K562 (cell line): ENCODE measurements around the gene SLC1A7. TPM values are rescaled to one million over a fixed set of nuclear protein-coding genes. Genes with fewer than 3 reads are reported as not detected.
A peak's percentile ranks its signal among the peaks of the same experiment; 100 is the strongest.

ENCODE experiments used
- ATAC-seq: fragments of 200-7000 bp; cut with Tn5 transposase; 3 replicates; pipeline ENCODE4 v1.9.1; 2020; ENCODE audit warnings: moderate library complexity
- BruUV-seq: library from RNA; stranded (reverse); fragments of 400-500 nt; replicated peaks from 2 replicates; lab custom pipeline; 2021; lab: Mats Ljungman, UMichigan
- CTCF ChIA-PET: fragments of 300-600 bp; formaldehyde crosslinking; extraction: SDS; loops from one replicate; lab custom pipeline; 2021; ENCODE audit warnings: low intra/inter-chr PET ratio; lab: Yijun Ruan, JAX
- POLR2A ChIA-PET: fragments of 300-600, 350-650 bp; sonication (Branson Sonifier 250); formaldehyde crosslinking; extraction: SDS; loops from one replicate; lab custom pipeline; 2021; ENCODE audit warnings: antibody characterized with exemption, inconsistent platforms; lab: Yijun Ruan, JAX
- DNase-seq, 4 experiments: peaks; one replicate each; pipeline versions ENCODE4 v3.0.0 to v3.0.0-alpha.2; 2011 to 2018; ENCODE audit warnings: low spot score in 3 of 4, mixed read lengths in 3 of 4; ENCODE audit errors: extremely low read depth in 1 of 4
- FAIRE-seq: peaks from 2 replicates; lab custom pipeline; 2011; peaks lifted over from hg19 to GRCh38; lab: Jason Lieb, UNC
- H2AFZ ChIP-seq: 2 replicates; pipeline ENCODE4 v1.6.0; 2011; ENCODE audit warnings: low read depth, low read length, control low read depth, inconsistent platforms
- H3K27ac ChIP-seq: fragments of 200-600 bp; 3 replicates; pipeline ENCODE4 v1.8.0; 2011; ENCODE audit warnings: low read depth, mild to moderate bottlenecking, control low read depth, inconsistent platforms, low read length, moderate library complexity, mixed read lengths; ENCODE audit errors: extremely low read depth
- H3K27me3 ChIP-seq, 2 experiments: fragments of 300-600 bp in 1 of 2; 2 replicates in 1 of 2; 3 replicates in 1 of 2; pipeline versions ENCODE4 v1.6.0 to v1.8.0; 2011; ENCODE audit warnings: inconsistent platforms in 2 of 2, low read length in 2 of 2, mild to moderate bottlenecking in 1 of 2, mixed read lengths in 1 of 2, moderate library complexity in 1 of 2; ENCODE audit not compliant: control insufficient read depth in 2 of 2, insufficient read depth in 2 of 2
- H3K36me3 ChIP-seq: fragments of 300-600 bp; 3 replicates; pipeline ENCODE4 v1.8.0; 2011; ENCODE audit warnings: mild to moderate bottlenecking, low read length, inconsistent platforms; ENCODE audit not compliant: control insufficient read depth, insufficient read depth
- H3K4me1 ChIP-seq, 2 experiments: fragments of 200-600 bp in 1 of 2; replicated peaks in 1 of 2; 2 replicates in 1 of 2; 3 replicates in 1 of 2; pipeline versions ENCODE4 v1.5.1 to v1.8.0; 2011; ENCODE audit warnings: inconsistent platforms in 2 of 2, low read length in 2 of 2, mild to moderate bottlenecking in 1 of 2, mixed read lengths in 1 of 2, moderate library complexity in 1 of 2; ENCODE audit not compliant: control insufficient read depth in 2 of 2, insufficient read depth in 2 of 2
- H3K4me2 ChIP-seq: 2 replicates; pipeline ENCODE4 v1.6.1; 2011; ENCODE audit warnings: low read length, control low read depth, inconsistent platforms, mixed read lengths; ENCODE audit not compliant: insufficient read depth
- H3K4me3 ChIP-seq: fragments of 200-600 bp; sonication (generic), shearing (Covaris generic); 2 replicates; pipeline ENCODE4 v1.5.1; 2016; ENCODE audit warnings: control low read depth, inconsistent platforms
- H3K79me2 ChIP-seq: fragments of 200-600 bp; 3 replicates; pipeline ENCODE4 v1.8.0; 2011; ENCODE audit warnings: low read length, inconsistent platforms; ENCODE audit not compliant: control insufficient read depth, insufficient read depth
- H3K9ac ChIP-seq, 2 experiments: 2 replicates each; pipeline versions ENCODE4 v1.6.0 to v1.6.1; 2011; ENCODE audit warnings: low read depth in 2 of 2, low read length in 2 of 2, control low read depth in 1 of 2, inconsistent platforms in 1 of 2, mild to moderate bottlenecking in 1 of 2, mixed read lengths in 1 of 2; ENCODE audit not compliant: insufficient read depth in 1 of 2
- H3K9me1 ChIP-seq: one replicate; pipeline ENCODE4 v1.6.0; 2011; ENCODE audit warnings: inconsistent platforms, mild to moderate bottlenecking, low read length, moderate library complexity; ENCODE audit not compliant: control insufficient read depth, insufficient read depth
- H3K9me3 ChIP-seq: replicated peaks from 2 replicates; pipeline ENCODE4 v1.5.1; 2011; ENCODE audit warnings: low read depth, low read length, inconsistent platforms; ENCODE audit not compliant: control insufficient read depth, insufficient read depth
- H4K20me1 ChIP-seq: replicated peaks from 2 replicates; pipeline ENCODE4 v1.6.1; 2011; ENCODE audit warnings: low read length, inconsistent platforms, mixed read lengths; ENCODE audit not compliant: control insufficient read depth, insufficient read depth
- DACH1 ChIP-seq: fragments of 450-650 bp; IDR thresholded peaks from 2 replicates; pipeline ENCODE4 v1.6.1; 2018; ENCODE audit not compliant: partially characterized antibody
- FOXK2 ChIP-seq, 2 experiments: fragments of 450-650 bp; IDR thresholded peaks in 1 of 2; conservative IDR thresholded peaks in 1 of 2; 2 replicates each; pipeline ENCODE4 v1.6.1; 2016; ENCODE audit warnings: low read depth in 2 of 2, mild to moderate bottlenecking in 1 of 2
- GTF2B ChIP-seq: IDR thresholded peaks from 2 replicates; pipeline ENCODE4 v1.6.1; 2011; ENCODE audit not compliant: insufficient read length; ENCODE audit errors: extremely low read depth
- HDAC2 ChIP-seq: fragments of 450-650 bp; IDR thresholded peaks from 2 replicates; pipeline ENCODE4 v1.6.1; 2016; ENCODE audit warnings: mild to moderate bottlenecking
- KLF13 ChIP-seq: fragments of 450-650 bp; IDR thresholded peaks from 2 replicates; pipeline ENCODE4 v1.6.1; 2016; ENCODE audit warnings: missing genetic modification characterization, low read depth, mild to moderate bottlenecking, missing compliant biosample characterization, moderate library complexity, borderline replicate concordance
- KLF6 ChIP-seq: fragments of 250-450 bp; sonication (Bioruptor Pico); IDR thresholded peaks from 2 replicates; pipeline ENCODE4 v1.4.0; 2020; ENCODE audit warnings: mild to moderate bottlenecking, moderate library complexity, borderline replicate concordance
- MECOM ChIP-seq: fragments of 250-450 bp; sonication (Bioruptor Pico); IDR thresholded peaks from 2 replicates; pipeline ENCODE4 v1.8.0; 2022; ENCODE audit warnings: inconsistent platforms
- NRF1 ChIP-seq, 2 experiments: fragments of 450-650 bp; IDR thresholded peaks in 1 of 2; conservative IDR thresholded peaks in 1 of 2; 2 replicates each; pipeline ENCODE4 v1.6.1; 2014; ENCODE audit warnings: mild to moderate bottlenecking in 2 of 2
- POLR3G ChIP-seq: IDR thresholded peaks from 2 replicates; pipeline ENCODE4 v1.6.1; 2011; ENCODE audit not compliant: insufficient read length, insufficient replicate concordance; ENCODE audit errors: extremely low read depth
- SMAD4 ChIP-seq: fragments of 250-450 bp; sonication (Bioruptor Pico); conservative IDR thresholded peaks from 2 replicates; pipeline ENCODE4 v1.8.0; 2021; ENCODE audit warnings: inconsistent platforms, mild to moderate bottlenecking, moderate library complexity
- STAT5A ChIP-seq: IDR thresholded peaks from 2 replicates; pipeline ENCODE4 v1.6.1; 2012; ENCODE audit warnings: low read length, inconsistent platforms, borderline replicate concordance
- ZFP30 ChIP-seq: fragments of 250-450 bp; sonication (Bioruptor Pico); IDR thresholded peaks from 2 replicates; pipeline ENCODE4 v1.8.0; 2022; ENCODE audit warnings: moderate library complexity, mild to moderate bottlenecking, inconsistent platforms, borderline replicate concordance
- ZNF212 ChIP-seq: fragments of 450-650 bp; formaldehyde crosslinking; IDR thresholded peaks from 2 replicates; pipeline ENCODE4 v1.4.0; 2020; ENCODE audit warnings: mild to moderate bottlenecking
- ZNF766 ChIP-seq: fragments of 200-800 bp; sonication (Bioruptor generic); conservative IDR thresholded peaks from 2 replicates; pipeline ENCODE4 v1.6.1; 2016; ENCODE audit warnings: missing genetic modification characterization, missing compliant biosample characterization
- WGBS: fragments of 100-300 bp; shearing (Covaris generic); methylation state at CpG from one replicate; pipeline ENCODE4 v1.1.6; 2016; ENCODE audit warnings: low coverage, mixed read lengths; ENCODE audit not compliant: insufficient coverage; ENCODE audit errors: missing lambda C conversion rate; 5-methylcytosine and 5-hydroxymethylcytosine counted together
- in situ Hi-C: fragments of 300-500 bp; cut with MboI; formaldehyde crosslinking; loops from 4 replicates; pipeline ENCODE4 v1.15.0; 2018; ENCODE audit warnings: inconsistent platforms, mixed read lengths
- intact Hi-C: fragments of 100-400 bp; cut with micrococcal nuclease; formaldehyde crosslinking; loops from 2 replicates; pipeline ENCODE4 v1.14.2; 2022
- polyA plus RNA-seq, 8 experiments: library from polyadenylated mRNA; depleted of rRNA in 4 of 8; stranded (reverse) in 5 of 8; unstranded in 3 of 8; fragments of >200 nt; fragmentation: Nextera tagmentation in 2 of 8; fragmentation: Illumina TruSeq in 1 of 8; extraction: Ambion mirVana in 2 of 8; extraction: Trizol in 1 of 8; gene quantifications; 2 replicates each; pipeline versions ENCODE4 v1.2.1 to v1.2.3, GENCODE V29; 2011 to 2014; ENCODE audit warnings: inconsistent platforms in 1 of 8, missing spikeins in 1 of 8
- total RNA-seq, 7 experiments: library from RNA; depleted of rRNA in 6 of 7; stranded (reverse); fragments of >200 nt in 6 of 7; fragmentation: Illumina TruSeq in 2 of 7; extraction: Trizol in 2 of 7; gene quantifications; 2 replicates each; pipeline versions ENCODE4 v1.2.1 to v1.2.3, GENCODE V29; 2011 to 2021; ENCODE audit warnings: low replicate concordance in 1 of 7
- TF ChIP-seq, protein P1 (sequence below): sonication (generic); IDR thresholded peaks from 2 replicates; pipeline ENCODE4 v1.6.1; 2016

The SLC1A7 gene
- total and polyA plus RNA-seq, 9 of the 15 experiments (the other 6 are each of a cell fraction or from before 2014, with no cell fraction given): 0.07 TPM; not detected in 8

DNA sequence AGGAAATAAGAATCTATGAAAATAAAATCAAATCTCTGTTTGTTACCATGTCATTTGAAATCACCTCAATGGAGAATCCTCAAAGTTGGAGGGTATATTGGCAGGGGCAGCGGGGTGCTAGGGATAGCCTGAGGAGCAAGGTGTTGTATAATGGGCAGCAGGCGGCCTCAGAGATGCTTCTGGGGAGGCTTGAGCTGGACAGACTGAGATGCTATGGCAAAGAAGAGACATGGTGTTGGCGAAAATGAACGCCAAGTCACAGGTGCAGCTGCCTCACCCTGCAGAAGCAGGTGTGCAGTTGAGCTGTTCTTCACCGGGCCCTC is 3.1 kb upstream of the SLC1A7 start:
- no peak overlapping the region for H2AFZ ChIP-seq
- TF ChIP-seq STAT5A: no peak
- TF ChIP-seq DACH1: peak; percentile 5
- no peak for TF ChIP-seq FOXK2 (conservative IDR thresholded peaks at IDR 0.05 in 1 of 2, IDR thresholded peaks at IDR 0.05 in 1 of 2; ENCODE audit: low read depth in 2 of 2)
- no peak for TF ChIP-seq HDAC2
- TF ChIP-seq POLR3G: no peak
- no peak for TF ChIP-seq KLF13
- 18% methylated on average over 5 of the region's 5 CpGs for WGBS
- H3K9me3 ChIP-seq: no peaks in the 10 kb centered on the region
- H3K79me2 ChIP-seq: no peaks in the 10 kb centered on the region
- H3K9ac ChIP-seq: no peak overlapping the region
- FAIRE-seq (no peak), DNase-seq (no peak), ATAC-seq (no peak; the same call in 2 of the 3 replicates)
- POLR2A ChIA-PET: interaction anchor here (0.7 to 1.7 kb wide), 6 partner anchors 10 to 99 kb away, joined by 3 to 5 read pairs (median 3); no protein-coding TSS in a partner anchor
- no peaks in the 10 kb centered on the region for H3K36me3 ChIP-seq
- H3K4me3 ChIP-seq: no peak overlapping the region
- H3K27ac ChIP-seq: no peak overlapping the region
- CTCF ChIA-PET: no interaction called here
- BruUV-seq: no TSS peak
- no peaks in the 10 kb centered on the region for H4K20me1 ChIP-seq
- H3K9me1 ChIP-seq: no peaks in the 10 kb centered on the region
- H3K4me2 ChIP-seq: no peak overlapping the region
- no peaks in the 10 kb centered on the region; a peak in 1 of 5 replicates for H3K27me3 ChIP-seq
- intact Hi-C loops (no loop called here), in situ Hi-C loops (no loop called here)
- H3K4me1 ChIP-seq: peaks cover 12 to 14% of the 10 kb centered on the region in 2 experiments; a peak in 4 of 5 replicates

GRCh38 chr1:53145051-53145600 is 2.7 kb upstream of the SLC1A7 start:
- DNase-seq (no peak), FAIRE-seq (no peak), ATAC-seq (no peak)
- Histone ChIP-seq H2AFZ (no peak overlapping the region), H3K27me3 (no peaks in the 10 kb centered on the region; a peak in 1 of 5 replicates), H3K9me3 (no peaks in the 10 kb centered on the region), H3K9ac (no peak overlapping the region), H3K4me2 (no peak overlapping the region), H3K4me3 (no peak overlapping the region), H4K20me1 (no peaks in the 10 kb centered on the region), H3K79me2 (no peaks in the 10 kb centered on the region), H3K4me1 (peaks cover 12 to 14% of the 10 kb centered on the region in 2 experiments), H3K27ac (no peak overlapping the region), H3K9me1 (no peaks in the 10 kb centered on the region), H3K36me3 (no peaks in the 10 kb centered on the region)
- BruUV-seq: no TSS peak
- intact Hi-C loops (no loop called here), in situ Hi-C loops (no loop called here)
- ChIA-PET POLR2A (interaction anchor here (0.6 to 1.7 kb wide), 7 partner anchors 10 to 58 kb away, joined by 3 to 5 read pairs (median 3); no protein-coding TSS in a partner anchor), CTCF (no interaction called here)
- WGBS: 63% methylated on average over 11 of the region's 11 CpGs
- TF ChIP-seq ZNF212 (no peak), ZFP30 (CRISPR knock-in tag) (no peak), ZNF766 (no peak), NRF1 (conservative IDR thresholded peaks at IDR 0.05 in 1 of 2, IDR thresholded peaks at IDR 0.05 in 1 of 2) (no peak), MECOM (CRISPR knock-in tag) (no peak), GTF2B (no peak), SMAD4 (CRISPR knock-in tag) (no peak), KLF6 (CRISPR knock-in tag) (no peak)
- TF ChIP-seq, protein P1, sequence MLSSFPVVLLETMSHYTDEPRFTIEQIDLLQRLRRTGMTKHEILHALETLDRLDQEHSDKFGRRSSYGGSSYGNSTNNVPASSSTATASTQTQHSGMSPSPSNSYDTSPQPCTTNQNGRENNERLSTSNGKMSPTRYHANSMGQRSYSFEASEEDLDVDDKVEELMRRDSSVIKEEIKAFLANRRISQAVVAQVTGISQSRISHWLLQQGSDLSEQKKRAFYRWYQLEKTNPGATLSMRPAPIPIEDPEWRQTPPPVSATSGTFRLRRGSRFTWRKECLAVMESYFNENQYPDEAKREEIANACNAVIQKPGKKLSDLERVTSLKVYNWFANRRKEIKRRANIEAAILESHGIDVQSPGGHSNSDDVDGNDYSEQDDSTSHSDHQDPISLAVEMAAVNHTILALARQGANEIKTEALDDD: no peak
